HepG2 (cell line): ENCODE data around the gene SLCO1B1. TPM values are rescaled to one million over a fixed set of nuclear protein-coding genes. Genes with fewer than 3 reads are reported as not detected.
A peak's percentile ranks its signal among the peaks of the same experiment; 100 is the strongest.
"Not testable (repeated sequence)": the region's sequence is repeated elsewhere in the genome, so short reads cannot be mapped to it uniquely, and the experiment has no call there.

ENCODE experiments used
- CBX5 ChIP-seq: sonication (generic); formaldehyde crosslinking; IDR thresholded peaks from 2 replicates; pipeline ENCODE4 v1.4.0; 2020; ENCODE audit warnings: missing genetic modification reagents, borderline replicate concordance
- FOXA1 ChIP-seq, 2 experiments: fragments of 450-650 bp in 1 of 2; sonication (generic) in 1 of 2; formaldehyde crosslinking in 1 of 2; IDR thresholded peaks; 2 replicates each; pipeline versions ENCODE4 v1.4.0 to v1.6.1; 2016 to 2020; ENCODE audit warnings: missing genetic modification reagents in 1 of 2
- GABPB1 ChIP-seq: IDR thresholded peaks from 2 replicates; pipeline ENCODE4 v1.6.1; 2016; ENCODE audit warnings: mild to moderate bottlenecking, missing genetic modification reagents, moderate library complexity, missing compliant biosample characterization
- MIXL1 ChIP-seq: IDR thresholded peaks from 2 replicates; pipeline ENCODE4 v1.6.1; 2016
- NONO ChIP-seq, 2 experiments: fragments of 450-650 bp in 1 of 2; sonication (generic) in 1 of 2; formaldehyde crosslinking in 1 of 2; IDR thresholded peaks in 1 of 2; conservative IDR thresholded peaks in 1 of 2; 2 replicates each; pipeline versions ENCODE4 v1.6.1 to v1.8.0; 2017 to 2022; ENCODE audit warnings: mild to moderate bottlenecking in 1 of 2, missing genetic modification reagents in 1 of 2, moderate library complexity in 1 of 2
- PITX1 ChIP-seq: sonication (generic); formaldehyde crosslinking; IDR thresholded peaks from 2 replicates; pipeline ENCODE4 v1.5.1; 2020; ENCODE audit warnings: mild to moderate bottlenecking, missing genetic modification reagents
- RXRB ChIP-seq: IDR thresholded peaks from 2 replicates; pipeline ENCODE4 v1.6.1; 2016; ENCODE audit warnings: borderline replicate concordance, missing genetic modification reagents, missing compliant biosample characterization
- SALL1 ChIP-seq: sonication (generic); formaldehyde crosslinking; IDR thresholded peaks from 2 replicates; pipeline ENCODE4 v1.8.0; 2022; ENCODE audit warnings: mild to moderate bottlenecking, missing genetic modification reagents
- SOX6 ChIP-seq, 2 experiments: fragments of 450-650 bp in 1 of 2; sonication (generic) in 1 of 2; formaldehyde crosslinking in 1 of 2; IDR thresholded peaks; 2 replicates each; pipeline versions ENCODE4 v1.4.0 to v1.6.1; 2017 to 2020; ENCODE audit warnings: antibody characterized with exemption in 1 of 2, mild to moderate bottlenecking in 1 of 2, missing genetic modification reagents in 1 of 2
- SP5 ChIP-seq: IDR thresholded peaks from 2 replicates; pipeline ENCODE4 v1.6.1; 2016; ENCODE audit warnings: low read depth, borderline replicate concordance
- ZMYM4 ChIP-seq: sonication (generic); formaldehyde crosslinking; IDR thresholded peaks from 2 replicates; pipeline ENCODE4 v1.8.1; 2023; ENCODE audit warnings: mild to moderate bottlenecking, missing genetic modification reagents
- polyA plus RNA-seq, 8 experiments: library from polyadenylated mRNA; depleted of rRNA in 3 of 8; stranded (reverse) in 7 of 8; unstranded in 1 of 8; fragments of >200 nt; fragmentation: Illumina TruSeq in 4 of 8; extraction: Trizol in 4 of 8; gene quantifications; 2 replicates each; pipeline versions ENCODE4 v1.2.1 to v1.2.3, GENCODE V29; 2011 to 2016; ENCODE audit warnings: low read depth in 4 of 8, missing spikeins in 1 of 8, mixed read lengths in 1 of 8; ENCODE audit not compliant: insufficient read depth in 1 of 8
- total RNA-seq, 5 experiments: library from RNA; depleted of rRNA; stranded (reverse); fragments of >200 nt; fragmentation: Illumina TruSeq; extraction: Trizol; gene quantifications; 2 replicates each; pipeline ENCODE4 v1.2.3, GENCODE V29; 2016; ENCODE audit warnings: low read depth in 1 of 5
- TF ChIP-seq, protein P1 (sequence below): sonication (generic); formaldehyde crosslinking; IDR thresholded peaks from 2 replicates; pipeline ENCODE4 v1.4.0; 2020; ENCODE audit warnings: missing genetic modification reagents, borderline replicate concordance
- TF ChIP-seq, protein P2 (sequence below): sonication (generic); formaldehyde crosslinking; conservative IDR thresholded peaks from 2 replicates; pipeline ENCODE4 v1.4.0; 2020; ENCODE audit warnings: mild to moderate bottlenecking, missing genetic modification reagents, moderate library complexity
- TF ChIP-seq, protein P3 (sequence below): sonication (generic); formaldehyde crosslinking; IDR thresholded peaks from 2 replicates; pipeline ENCODE4 v1.5.1; 2020; ENCODE audit warnings: mild to moderate bottlenecking, missing genetic modification reagents, borderline replicate concordance

Gene SLCO1B1
- total and polyA plus RNA-seq, 2 of the 13 experiments (the other 11 are each of a cell fraction or from before 2014, with no cell fraction given) = not detected

DNA sequence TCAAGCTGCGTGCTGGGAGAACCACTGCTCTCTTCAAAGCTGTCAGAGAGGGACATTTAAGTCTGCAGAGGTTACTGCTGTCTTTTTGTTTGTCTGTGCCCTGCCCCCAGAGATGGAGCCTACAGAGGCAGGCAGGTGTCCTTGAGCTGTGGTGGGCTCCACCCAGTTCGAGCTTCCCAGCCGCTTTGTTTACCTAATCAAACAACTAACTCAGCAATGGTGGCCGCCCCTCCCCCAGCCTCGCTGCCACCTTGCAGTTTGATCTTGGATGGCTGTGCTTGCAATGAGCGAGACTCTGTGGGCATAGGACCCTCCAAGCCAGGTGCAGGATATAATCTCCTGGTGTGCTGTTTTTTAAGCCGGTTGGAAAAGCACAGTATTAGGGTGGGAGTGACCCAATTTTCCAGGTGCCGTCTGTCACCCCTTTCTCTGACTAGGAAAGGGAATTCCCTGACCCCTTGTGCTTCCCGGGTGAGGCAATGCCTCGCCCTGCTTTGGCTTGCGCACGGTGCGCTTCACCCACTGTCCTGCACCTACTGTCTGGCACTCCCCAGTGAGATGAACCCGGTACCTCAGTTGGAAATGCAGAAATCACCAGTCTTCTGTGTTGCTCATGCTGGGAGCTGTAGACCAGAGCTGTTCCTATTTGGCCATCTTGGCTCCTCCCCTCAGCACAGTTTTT, 6.5 kb downstream of the SLCO1B1 start (continued):
- 0 out of 2 replicates have a peak, but pooled peaks have one; percentile 26 for TF ChIP-seq PITX1
- peak; percentile 78; the same call in 1 of the 2 replicates for TF ChIP-seq CBX5 (CRISPR knock-in tag)
- TF ChIP-seq, protein P1, sequence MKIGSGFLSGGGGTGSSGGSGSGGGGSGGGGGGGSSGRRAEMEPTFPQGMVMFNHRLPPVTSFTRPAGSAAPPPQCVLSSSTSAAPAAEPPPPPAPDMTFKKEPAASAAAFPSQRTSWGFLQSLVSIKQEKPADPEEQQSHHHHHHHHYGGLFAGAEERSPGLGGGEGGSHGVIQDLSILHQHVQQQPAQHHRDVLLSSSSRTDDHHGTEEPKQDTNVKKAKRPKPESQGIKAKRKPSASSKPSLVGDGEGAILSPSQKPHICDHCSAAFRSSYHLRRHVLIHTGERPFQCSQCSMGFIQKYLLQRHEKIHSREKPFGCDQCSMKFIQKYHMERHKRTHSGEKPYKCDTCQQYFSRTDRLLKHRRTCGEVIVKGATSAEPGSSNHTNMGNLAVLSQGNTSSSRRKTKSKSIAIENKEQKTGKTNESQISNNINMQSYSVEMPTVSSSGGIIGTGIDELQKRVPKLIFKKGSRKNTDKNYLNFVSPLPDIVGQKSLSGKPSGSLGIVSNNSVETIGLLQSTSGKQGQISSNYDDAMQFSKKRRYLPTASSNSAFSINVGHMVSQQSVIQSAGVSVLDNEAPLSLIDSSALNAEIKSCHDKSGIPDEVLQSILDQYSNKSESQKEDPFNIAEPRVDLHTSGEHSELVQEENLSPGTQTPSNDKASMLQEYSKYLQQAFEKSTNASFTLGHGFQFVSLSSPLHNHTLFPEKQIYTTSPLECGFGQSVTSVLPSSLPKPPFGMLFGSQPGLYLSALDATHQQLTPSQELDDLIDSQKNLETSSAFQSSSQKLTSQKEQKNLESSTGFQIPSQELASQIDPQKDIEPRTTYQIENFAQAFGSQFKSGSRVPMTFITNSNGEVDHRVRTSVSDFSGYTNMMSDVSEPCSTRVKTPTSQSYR (CRISPR knock-in tag) = peak; percentile 96
- TF ChIP-seq SP5 (CRISPR knock-in tag) = peak; percentile 82
- TF ChIP-seq GABPB1 (CRISPR knock-in tag) = 0 out of 2 replicates have a peak, but pooled peaks have one; percentile 14
- TF ChIP-seq NONO, SOX6 (IDR thresholded peaks at IDR 0.05): not testable (repeated sequence)
- TF ChIP-seq NONO (CRISPR knock-in tag; conservative IDR thresholded peaks at IDR 0.05) = 0 out of 2 replicates have a peak, but pooled peaks have one; percentile 27
- peak; percentile 65 for TF ChIP-seq SOX6 (CRISPR knock-in tag; IDR thresholded peaks at IDR 0.05)
- 0 out of 2 replicates have a peak, but pooled peaks have one; percentile 53 for TF ChIP-seq MIXL1
- peak; percentile 17; the same call in 1 of the 2 replicates for TF ChIP-seq FOXA1 (IDR thresholded peaks at IDR 0.05)
- peak; percentile 80 for TF ChIP-seq FOXA1 (CRISPR knock-in tag; IDR thresholded peaks at IDR 0.05)
- TF ChIP-seq, protein P2, sequence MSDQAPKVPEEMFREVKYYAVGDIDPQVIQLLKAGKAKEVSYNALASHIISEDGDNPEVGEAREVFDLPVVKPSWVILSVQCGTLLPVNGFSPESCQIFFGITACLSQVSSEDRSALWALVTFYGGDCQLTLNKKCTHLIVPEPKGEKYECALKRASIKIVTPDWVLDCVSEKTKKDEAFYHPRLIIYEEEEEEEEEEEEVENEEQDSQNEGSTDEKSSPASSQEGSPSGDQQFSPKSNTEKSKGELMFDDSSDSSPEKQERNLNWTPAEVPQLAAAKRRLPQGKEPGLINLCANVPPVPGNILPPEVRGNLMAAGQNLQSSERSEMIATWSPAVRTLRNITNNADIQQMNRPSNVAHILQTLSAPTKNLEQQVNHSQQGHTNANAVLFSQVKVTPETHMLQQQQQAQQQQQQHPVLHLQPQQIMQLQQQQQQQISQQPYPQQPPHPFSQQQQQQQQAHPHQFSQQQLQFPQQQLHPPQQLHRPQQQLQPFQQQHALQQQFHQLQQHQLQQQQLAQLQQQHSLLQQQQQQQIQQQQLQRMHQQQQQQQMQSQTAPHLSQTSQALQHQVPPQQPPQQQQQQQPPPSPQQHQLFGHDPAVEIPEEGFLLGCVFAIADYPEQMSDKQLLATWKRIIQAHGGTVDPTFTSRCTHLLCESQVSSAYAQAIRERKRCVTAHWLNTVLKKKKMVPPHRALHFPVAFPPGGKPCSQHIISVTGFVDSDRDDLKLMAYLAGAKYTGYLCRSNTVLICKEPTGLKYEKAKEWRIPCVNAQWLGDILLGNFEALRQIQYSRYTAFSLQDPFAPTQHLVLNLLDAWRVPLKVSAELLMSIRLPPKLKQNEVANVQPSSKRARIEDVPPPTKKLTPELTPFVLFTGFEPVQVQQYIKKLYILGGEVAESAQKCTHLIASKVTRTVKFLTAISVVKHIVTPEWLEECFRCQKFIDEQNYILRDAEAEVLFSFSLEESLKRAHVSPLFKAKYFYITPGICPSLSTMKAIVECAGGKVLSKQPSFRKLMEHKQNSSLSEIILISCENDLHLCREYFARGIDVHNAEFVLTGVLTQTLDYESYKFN (CRISPR knock-in tag) = peak; percentile 49; the same call in 1 of the 2 replicates
- peak; percentile 20; the same call in 1 of the 2 replicates for TF ChIP-seq RXRB (CRISPR knock-in tag)
- peak; percentile 71 for TF ChIP-seq SALL1
- TF ChIP-seq, protein P3, sequence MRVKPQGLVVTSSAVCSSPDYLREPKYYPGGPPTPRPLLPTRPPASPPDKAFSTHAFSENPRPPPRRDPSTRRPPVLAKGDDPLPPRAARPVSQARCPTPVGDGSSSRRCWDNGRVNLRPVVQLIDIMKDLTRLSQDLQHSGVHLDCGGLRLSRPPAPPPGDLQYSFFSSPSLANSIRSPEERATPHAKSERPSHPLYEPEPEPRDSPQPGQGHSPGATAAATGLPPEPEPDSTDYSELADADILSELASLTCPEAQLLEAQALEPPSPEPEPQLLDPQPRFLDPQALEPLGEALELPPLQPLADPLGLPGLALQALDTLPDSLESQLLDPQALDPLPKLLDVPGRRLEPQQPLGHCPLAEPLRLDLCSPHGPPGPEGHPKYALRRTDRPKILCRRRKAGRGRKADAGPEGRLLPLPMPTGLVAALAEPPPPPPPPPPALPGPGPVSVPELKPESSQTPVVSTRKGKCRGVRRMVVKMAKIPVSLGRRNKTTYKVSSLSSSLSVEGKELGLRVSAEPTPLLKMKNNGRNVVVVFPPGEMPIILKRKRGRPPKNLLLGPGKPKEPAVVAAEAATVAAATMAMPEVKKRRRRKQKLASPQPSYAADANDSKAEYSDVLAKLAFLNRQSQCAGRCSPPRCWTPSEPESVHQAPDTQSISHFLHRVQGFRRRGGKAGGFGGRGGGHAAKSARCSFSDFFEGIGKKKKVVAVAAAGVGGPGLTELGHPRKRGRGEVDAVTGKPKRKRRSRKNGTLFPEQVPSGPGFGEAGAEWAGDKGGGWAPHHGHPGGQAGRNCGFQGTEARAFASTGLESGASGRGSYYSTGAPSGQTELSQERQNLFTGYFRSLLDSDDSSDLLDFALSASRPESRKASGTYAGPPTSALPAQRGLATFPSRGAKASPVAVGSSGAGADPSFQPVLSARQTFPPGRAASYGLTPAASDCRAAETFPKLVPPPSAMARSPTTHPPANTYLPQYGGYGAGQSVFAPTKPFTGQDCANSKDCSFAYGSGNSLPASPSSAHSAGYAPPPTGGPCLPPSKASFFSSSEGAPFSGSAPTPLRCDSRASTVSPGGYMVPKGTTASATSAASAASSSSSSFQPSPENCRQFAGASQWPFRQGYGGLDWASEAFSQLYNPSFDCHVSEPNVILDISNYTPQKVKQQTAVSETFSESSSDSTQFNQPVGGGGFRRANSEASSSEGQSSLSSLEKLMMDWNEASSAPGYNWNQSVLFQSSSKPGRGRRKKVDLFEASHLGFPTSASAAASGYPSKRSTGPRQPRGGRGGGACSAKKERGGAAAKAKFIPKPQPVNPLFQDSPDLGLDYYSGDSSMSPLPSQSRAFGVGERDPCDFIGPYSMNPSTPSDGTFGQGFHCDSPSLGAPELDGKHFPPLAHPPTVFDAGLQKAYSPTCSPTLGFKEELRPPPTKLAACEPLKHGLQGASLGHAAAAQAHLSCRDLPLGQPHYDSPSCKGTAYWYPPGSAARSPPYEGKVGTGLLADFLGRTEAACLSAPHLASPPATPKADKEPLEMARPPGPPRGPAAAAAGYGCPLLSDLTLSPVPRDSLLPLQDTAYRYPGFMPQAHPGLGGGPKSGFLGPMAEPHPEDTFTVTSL (CRISPR knock-in tag) = peak; percentile 64; the same call in 1 of the 2 replicates
- peak; percentile 87 for TF ChIP-seq ZMYM4 (CRISPR knock-in tag)
